ENCODE results near the gene PPIF. TPM values are rescaled to one million over a fixed set of nuclear protein-coding genes. Genes with fewer than 3 reads are reported as not detected.
A peak's percentile ranks its signal among the peaks of the same experiment; 100 is the strongest.

The PPIF gene
- total and polyA plus RNA-seq, 2 of the 4 experiments (the other 2 are of a cell fraction), result 29.2 to 130 TPM

- ATAC-seq (ENCODE audit: low read depth) (no peak), DNase-seq (no peak)
- POLR2A ChIA-PET (ENCODE audit: unreplicated experiment), result no interaction called here
- H4K20me1 ChIP-seq (ENCODE audit: insufficient read depth, low read length), result no peaks in the 10 kb centered on the region
- H4K91ac ChIP-seq (ENCODE audit: insufficient read depth, low read depth, low read length), result peak overlapping the region; percentile 23; the same call in 1 of the 2 replicates
- H3K4me3 ChIP-seq (ENCODE audit: insufficient read depth, low read depth, low read length), result no peak overlapping the region
- in situ Hi-C loops (cut with MboI; ENCODE audit: low sequenced_read_pairs), result loop anchor here (10.0 to 25.0 kb wide), 3 partner anchors 110 to 548 kb away; no protein-coding TSS in a partner anchor
- H3K9me1 ChIP-seq (ENCODE audit: insufficient read depth, low read length), result peaks cover 32% of the 10 kb centered on the region
- no peak overlapping the region for H2BK20ac ChIP-seq (ENCODE audit: low read depth, low read length)
- peak overlapping the region; percentile 35 for H2AFZ ChIP-seq (replicated peaks; ENCODE audit: low read length, poor library complexity)
- no TSS peak for BruUV-seq (replicated peaks)
- H3K27ac ChIP-seq (ENCODE audit: insufficient read depth, low read length), result no peak overlapping the region
- no peak overlapping the region for H3K9ac ChIP-seq (ENCODE audit: low read depth, low read length)
- peaks cover 0 to 9% of the 10 kb centered on the region in 2 experiments; a peak in 1 of 4 replicates for H3K79me1 ChIP-seq (ENCODE audit: low read depth in 1 of 2, low read length in 2 of 2)
- no peaks in the 10 kb centered on the region for H3K9me3 ChIP-seq (ENCODE audit: control insufficient read depth, insufficient read depth, low read length)
- no peak overlapping the region for H2AK9ac ChIP-seq (replicated peaks; ENCODE audit: low read depth, low read length, poor library complexity)
- no peak overlapping the region for H3K4ac ChIP-seq (ENCODE audit: low read depth, low read length)
- CTCF ChIA-PET, result no interaction called here
- H3K36me3 ChIP-seq (ENCODE audit: control insufficient read depth, insufficient read depth, low read length), result no peaks in the 10 kb centered on the region
- peaks cover 32% of the 10 kb centered on the region for H3K4me1 ChIP-seq (ENCODE audit: control insufficient read depth, insufficient read depth, low read length)
- H3K14ac ChIP-seq (replicated peaks; ENCODE audit: low read depth, low read length), result no peak overlapping the region
- no peak overlapping the region for H2BK5ac ChIP-seq (ENCODE audit: low read depth, low read length, poor library complexity, severe bottlenecking)
- 96 to 100% methylated on average over 2 to 8 of the region's 12 CpGs for WGBS, 2 experiments (ENCODE audit: extremely low coverage in 2 of 2, insufficient read length in 1 of 2)
- intact Hi-C loops (cut with micrococcal nuclease), result loop anchor here (10.0 kb wide), 1 partner anchor 158 kb away; no protein-coding TSS in a partner anchor
- H4K5ac ChIP-seq (ENCODE audit: low read depth, low read length), result no peak overlapping the region
- H2BK120ac ChIP-seq (ENCODE audit: low read depth, low read length), result no peak overlapping the region
- H3K56ac ChIP-seq (ENCODE audit: extremely low read depth, insufficient read depth, low read length), result no peak overlapping the region
- no peak overlapping the region for H3K18ac ChIP-seq (ENCODE audit: low read depth, low read length)
- H2AK5ac ChIP-seq (ENCODE audit: low read depth, low read length), result peak overlapping the region; percentile 63
- H3K23ac ChIP-seq (ENCODE audit: low read depth, low read length), result no peak overlapping the region
- no peak overlapping the region for H2BK15ac ChIP-seq (ENCODE audit: low read depth, low read length)
- dilution Hi-C loops (cut with HindIII; ENCODE audit: low sequenced_read_pairs, unreplicated experiment), result no loop called here
- H3K4me2 ChIP-seq (ENCODE audit: low read depth, low read length), result no peak overlapping the region
- no peaks in the 10 kb centered on the region for H3K27me3 ChIP-seq (ENCODE audit: control insufficient read depth, insufficient read depth, low read length)
- H4K8ac ChIP-seq (ENCODE audit: low read depth in 2 of 2, low read length in 2 of 2), result no peak overlapping the region
- no peak for TF ChIP-seq RFX5 (IDR thresholded peaks at IDR 0.05; ENCODE audit: low read depth, low read length)
- TF ChIP-seq CEBPB (IDR thresholded peaks at IDR 0.05; ENCODE audit: low read depth, low read length), result no peak
- no peak for TF ChIP-seq SMC3 (IDR thresholded peaks at IDR 0.05; ENCODE audit: low read depth, low read length)
- TF ChIP-seq FOS (IDR thresholded peaks at IDR 0.05; ENCODE audit: low read depth, low read length), result no peak
- no peak for TF ChIP-seq ELK1 (IDR thresholded peaks at IDR 0.05; ENCODE audit: borderline replicate concordance, low read depth, low read length)
- no peak for TF ChIP-seq MAFK (IDR thresholded peaks at IDR 0.05; ENCODE audit: low read depth, low read length)
- no peak for TF ChIP-seq MXI1 (IDR thresholded peaks at IDR 0.05; ENCODE audit: borderline replicate concordance, low read depth, low read length)
- TF ChIP-seq RAD21 (IDR thresholded peaks at IDR 0.05; ENCODE audit: low read length), result no peak
- TF ChIP-seq CTCF (conservative IDR thresholded peaks at IDR 0.05; ENCODE audit: low read depth, low read length), result no peak
- TF ChIP-seq NFE2L2 (IDR thresholded peaks at IDR 0.05; ENCODE audit: low read depth, low read length), result no peak
- no peak for TF ChIP-seq BHLHE40 (IDR thresholded peaks at IDR 0.05; ENCODE audit: low read depth, low read length)
- TF ChIP-seq CHD1 (IDR thresholded peaks at IDR 0.05; ENCODE audit: low read depth, low read length), result no peak
- no peak for TF ChIP-seq MAZ (IDR thresholded peaks at IDR 0.05; ENCODE audit: borderline replicate concordance, low read depth, low read length)
- TF ChIP-seq RCOR1 (IDR thresholded peaks at IDR 0.05; ENCODE audit: insufficient replicate concordance, low read length), result no peak
Measured at GRCh38 chr10:79376751-79377556, 29.7 kb downstream of the PPIF start.
